ENCODE data around the gene ARHGDIG. TPM values are rescaled to one million over a fixed set of nuclear protein-coding genes. Genes with fewer than 3 reads are reported as not detected.
"Not testable (repeated sequence)": the region's sequence is repeated elsewhere in the genome, so short reads cannot be mapped to it uniquely, and the experiment has no call there.

The ARHGDIG gene
- total RNA-seq, 1 donor from 2014 or later = 13.8 TPM

- H3K27ac Mint-ChIP-seq (ENCODE audit: unreplicated experiment) = no peak overlapping the region
Measured at GRCh38 chr16:266258-267164, 13.9 kb upstream of the ARHGDIG start.

DNA sequence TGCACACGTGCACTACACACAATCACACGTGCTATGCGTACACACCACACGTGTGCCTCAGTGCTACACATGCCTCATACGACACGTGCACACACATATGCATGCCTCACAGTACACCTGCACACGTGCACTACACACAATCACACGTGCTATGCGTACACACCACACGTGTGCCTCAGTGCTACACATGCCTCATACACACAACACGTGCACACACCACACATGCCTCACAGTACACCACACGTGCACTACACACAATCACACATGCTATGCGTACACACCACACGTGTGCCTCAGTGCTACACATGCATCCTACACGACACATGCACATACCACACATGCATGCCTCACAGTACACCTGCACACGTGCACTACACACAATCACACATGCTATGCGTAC is 12.8 kb upstream of the ARHGDIG start:
- not testable (repeated sequence) for H3K27ac Mint-ChIP-seq (ENCODE audit: unreplicated experiment); H3K4me3 Mint-ChIP-seq (ENCODE audit: unreplicated experiment)

More at GRCh38 chr16:266258-267164, 13.9 kb upstream of the ARHGDIG start:
- H3K9me3 Mint-ChIP-seq (ENCODE audit: unreplicated experiment) = peaks cover 13% of the 10 kb centered on the region
- no peak for DNase-seq
- H3K27me3 Mint-ChIP-seq (ENCODE audit: unreplicated experiment) = peaks cover 11% of the 10 kb centered on the region
- no peaks in the 10 kb centered on the region for H3K4me1 Mint-ChIP-seq (ENCODE audit: low read depth, unreplicated experiment)
- no peak for TF ChIP-seq CTCF (IDR thresholded peaks at IDR 0.05; ENCODE audit: partially characterized antibody, unreplicated experiment)
- no peak overlapping the region for H3K4me3 Mint-ChIP-seq (ENCODE audit: unreplicated experiment)
- H3K36me3 Mint-ChIP-seq (ENCODE audit: unreplicated experiment) = no peaks in the 10 kb centered on the region

GRCh38 chr16:268141-269053 is 12.0 kb upstream of the ARHGDIG start:
- Mint-ChIP-seq H3K27me3 (ENCODE audit: unreplicated experiment) (peaks cover 11% of the 10 kb centered on the region), H3K9me3 (ENCODE audit: unreplicated experiment) (peaks cover 12% of the 10 kb centered on the region), H3K4me1 (ENCODE audit: low read depth, unreplicated experiment) (peaks cover 1% of the 10 kb centered on the region), H3K36me3 (ENCODE audit: unreplicated experiment) (peaks cover 4% of the 10 kb centered on the region), H3K4me3 (ENCODE audit: unreplicated experiment) (no peak overlapping the region), H3K27ac (ENCODE audit: unreplicated experiment) (no peak overlapping the region)
- TF ChIP-seq CTCF (IDR thresholded peaks at IDR 0.05; ENCODE audit: partially characterized antibody, unreplicated experiment) = no peak
- no peak for DNase-seq

More for the DNA sequence above, 12.8 kb upstream of the ARHGDIG start:
- not testable (repeated sequence) for H3K4me1 Mint-ChIP-seq (ENCODE audit: low read depth, unreplicated experiment); H3K36me3 Mint-ChIP-seq (ENCODE audit: unreplicated experiment); DNase-seq
- Mint-ChIP-seq H3K9me3 (ENCODE audit: unreplicated experiment) (peaks cover 12% of the 10 kb centered on the region), H3K27me3 (ENCODE audit: unreplicated experiment) (peaks cover 11% of the 10 kb centered on the region)

DNA sequence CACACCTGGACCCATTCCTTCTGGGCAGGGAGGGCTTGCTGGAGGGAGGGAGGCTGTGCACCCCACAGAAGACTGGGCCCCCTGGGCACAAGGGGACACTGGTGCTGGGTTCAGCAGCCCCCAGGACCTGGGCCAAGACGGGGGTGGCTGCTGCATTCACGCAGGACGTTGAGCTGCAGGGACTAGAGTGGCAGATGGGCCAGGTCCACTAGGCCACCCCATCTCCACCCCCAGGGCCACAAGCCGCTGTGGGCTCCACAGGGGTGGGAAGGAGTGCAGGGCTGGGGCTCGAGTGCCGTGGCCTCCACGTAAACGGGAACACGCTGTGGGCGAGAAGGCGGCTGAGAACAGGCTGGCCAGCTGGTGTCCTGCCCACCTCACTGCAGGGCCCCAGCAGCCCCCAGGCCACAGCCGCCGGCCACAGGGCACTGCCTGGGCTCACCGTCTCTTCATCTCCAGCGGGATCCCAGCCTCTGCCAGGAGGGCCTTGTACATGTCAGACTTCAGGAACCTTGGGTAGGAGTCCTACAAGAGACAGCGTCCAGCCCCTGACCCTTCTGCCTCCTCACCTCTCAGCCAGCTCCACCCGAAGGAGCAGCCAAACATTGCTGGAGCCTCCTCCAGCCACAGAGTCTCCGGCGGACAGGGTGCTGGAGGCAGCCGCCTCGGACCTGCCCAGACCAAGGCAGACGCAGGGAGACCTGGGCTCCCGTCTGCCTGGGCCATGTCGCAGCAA is 11.2 kb upstream of the ARHGDIG start:
- Mint-ChIP-seq H3K9me3 (ENCODE audit: unreplicated experiment) (peaks cover 10% of the 10 kb centered on the region), H3K27ac (ENCODE audit: unreplicated experiment) (no peak overlapping the region), H3K4me1 (ENCODE audit: low read depth, unreplicated experiment) (peaks cover 1% of the 10 kb centered on the region), H3K27me3 (ENCODE audit: unreplicated experiment) (peaks cover 11% of the 10 kb centered on the region), H3K4me3 (ENCODE audit: unreplicated experiment) (no peak overlapping the region), H3K36me3 (ENCODE audit: unreplicated experiment) (peaks cover 4% of the 10 kb centered on the region)
- no peak for DNase-seq
- TF ChIP-seq CTCF (IDR thresholded peaks at IDR 0.05; ENCODE audit: partially characterized antibody, unreplicated experiment) = no peak
